NCI-H128 (cell line): ENCODE measurements around the gene IL9.
"Not testable (repeated sequence)": the region's sequence is repeated elsewhere in the genome, so short reads cannot be mapped to it uniquely, and the experiment has no call there.

Source experiments
- DNase-seq: peaks from one replicate; lab custom pipeline; 2025; ENCODE audit not compliant: unreplicated experiment; lab: John Stamatoyannopoulos, UW

Gene IL9

DNA sequence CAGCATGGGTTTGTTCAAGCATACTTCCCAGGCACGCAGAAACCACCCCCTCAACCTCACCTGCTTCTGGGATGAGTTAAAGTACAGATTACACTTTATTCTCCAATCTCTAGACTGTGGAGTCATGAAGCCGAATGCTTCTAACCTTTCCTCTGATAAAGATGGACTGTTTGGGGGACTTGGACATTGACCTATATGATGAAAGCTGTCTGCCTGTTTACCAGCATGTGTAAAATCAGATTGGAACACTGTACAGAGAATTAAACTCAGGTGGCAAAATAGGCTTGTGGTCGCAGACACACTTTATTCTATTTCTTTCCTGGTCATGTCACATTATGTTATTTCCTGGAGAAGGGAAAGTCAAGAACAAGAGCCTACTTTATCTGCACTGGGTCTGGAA, 25.7 kb downstream of the IL9 start:
- no peak for DNase-seq

DNA sequence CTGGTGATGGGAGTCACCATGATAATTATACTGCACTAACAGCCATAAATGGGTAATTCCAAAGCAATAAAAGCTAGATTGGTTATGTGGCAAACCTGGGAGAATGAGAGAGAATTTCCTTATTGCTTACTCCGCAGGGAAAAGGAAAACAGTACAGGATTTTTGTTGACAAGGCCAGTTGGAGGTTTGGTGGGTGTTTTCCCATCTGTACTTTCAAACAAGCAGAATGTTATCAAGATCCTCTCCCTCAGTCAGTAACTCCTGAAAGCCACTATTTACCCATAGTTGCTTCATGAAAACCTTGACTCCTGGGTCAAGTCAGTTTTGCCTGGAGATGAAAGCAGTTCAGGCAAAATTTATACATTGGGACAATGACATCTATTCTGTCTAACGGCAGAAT, 26.4 kb downstream of the IL9 start:
- DNase-seq, result no peak

DNA sequence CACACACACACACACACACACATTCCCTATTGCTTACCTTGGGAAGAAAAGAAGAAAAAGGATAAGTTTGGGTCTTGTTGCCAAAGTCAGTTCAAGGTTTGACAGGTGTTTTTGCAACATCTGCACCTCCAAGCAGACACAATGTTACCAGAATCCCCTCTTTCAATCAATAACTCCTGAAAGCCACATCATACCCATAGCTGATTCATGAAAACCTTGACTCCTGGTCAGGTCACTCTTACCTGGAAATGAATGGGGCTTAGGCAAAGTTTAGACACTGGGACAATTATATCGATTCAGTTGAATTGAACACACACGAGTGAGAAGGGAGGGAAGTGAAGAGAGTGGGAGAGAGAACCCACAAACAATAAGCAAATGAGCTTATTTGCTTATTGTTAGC, 27.0 kb downstream of the IL9 start:
- no peak for DNase-seq

DNA sequence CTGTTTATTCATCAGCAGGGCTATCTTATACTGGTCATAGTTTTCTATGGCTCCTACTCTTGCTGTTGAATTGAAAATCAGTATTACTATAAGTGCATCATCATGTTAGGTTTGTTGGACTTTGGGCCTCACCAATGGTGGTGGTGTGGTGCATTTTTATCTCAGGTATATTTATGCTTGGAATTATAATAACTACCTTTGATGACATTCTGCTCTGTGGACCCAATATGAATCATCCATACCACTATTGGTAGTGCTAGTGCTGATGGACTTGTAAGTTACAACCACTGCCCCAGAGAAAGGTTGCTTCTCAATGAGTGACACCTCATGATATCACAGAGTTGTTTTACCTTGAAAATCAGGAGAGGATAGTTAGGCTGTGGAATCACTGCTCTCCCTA, 28.0 kb downstream of the IL9 start:
- DNase-seq, result no peak

DNA sequence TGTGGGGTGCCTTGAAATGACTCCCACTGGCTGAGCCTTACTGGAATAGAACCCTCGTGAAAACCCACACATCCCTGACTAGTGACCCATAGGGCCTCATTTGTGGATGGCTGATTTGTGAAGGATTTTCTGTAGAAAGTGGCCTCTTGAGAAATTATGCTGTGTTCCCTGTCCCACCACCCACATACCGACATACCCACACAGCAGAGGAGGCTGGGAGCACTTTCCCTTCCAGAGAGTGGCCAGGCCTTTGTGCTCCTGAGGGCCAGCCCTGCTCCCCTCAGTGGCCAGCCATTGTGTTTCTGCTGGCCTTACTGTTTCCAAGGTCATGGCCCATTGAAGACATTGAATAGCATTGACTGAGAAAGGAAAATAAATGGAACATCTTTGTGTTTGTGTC, 29.6 kb downstream of the IL9 start:
- DNase-seq, result no peak

DNA sequence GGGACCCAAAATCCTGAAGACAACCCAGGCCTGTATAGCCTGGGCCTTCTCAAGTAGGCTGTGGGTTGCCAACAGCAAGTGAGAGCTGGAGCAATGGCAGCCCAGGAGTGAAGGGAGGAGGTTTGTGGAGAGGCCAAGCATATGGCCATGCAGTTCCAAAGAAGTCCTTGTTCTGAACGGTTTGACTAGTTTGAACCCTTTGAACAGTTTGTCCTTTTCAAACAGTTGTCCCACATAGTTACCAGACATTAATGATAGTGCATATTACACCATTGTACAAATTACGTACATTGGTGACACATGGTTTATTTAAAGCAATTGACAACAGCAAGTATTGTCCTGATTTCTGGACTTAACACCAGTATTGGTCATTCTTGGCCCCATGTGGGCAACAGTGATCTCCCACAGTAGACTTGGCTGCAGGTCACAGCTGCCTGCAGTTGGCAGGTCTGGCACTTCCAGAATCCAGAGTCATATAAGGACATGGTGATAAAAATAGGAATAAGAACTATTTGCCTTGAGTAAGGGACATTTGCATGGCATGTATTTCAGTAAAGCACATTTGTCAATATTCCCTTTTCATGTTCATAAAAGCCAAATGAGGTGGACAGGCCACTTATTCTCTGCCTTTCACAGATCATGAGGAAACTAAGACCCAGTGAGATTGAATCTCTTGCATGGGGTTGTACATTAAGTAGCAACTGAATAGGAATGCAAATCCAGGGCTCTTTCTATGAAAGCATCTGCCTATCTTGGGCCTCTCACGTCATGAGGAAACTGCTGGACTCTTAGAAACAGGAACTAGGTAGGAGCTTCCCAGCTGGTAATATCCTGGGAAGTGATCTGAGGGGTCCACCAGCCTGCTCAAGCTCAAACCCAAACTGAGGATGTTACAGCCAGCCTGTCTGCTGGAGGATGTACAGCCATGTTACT, 30.9 kb downstream of the IL9 start:
- DNase-seq, result no peak

DNA sequence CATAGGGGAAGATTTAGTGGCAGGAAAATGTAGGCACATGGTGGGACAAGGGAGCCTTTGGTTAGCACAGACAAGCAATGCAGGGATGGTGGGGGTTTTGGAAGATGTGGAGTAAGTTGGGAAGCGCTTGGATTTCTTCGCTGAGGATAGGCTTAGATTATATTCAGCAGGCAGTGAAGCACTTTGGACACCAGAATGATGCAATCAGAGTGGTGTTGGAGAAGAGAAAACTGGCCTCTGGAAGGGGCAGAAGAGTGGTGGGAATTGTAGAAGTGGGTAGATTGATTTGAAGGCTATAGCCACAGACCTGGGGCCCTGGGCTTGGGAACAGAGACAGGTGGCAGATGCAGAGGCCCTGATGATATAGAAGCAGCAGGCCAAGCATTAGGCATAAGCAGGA, 32.9 kb downstream of the IL9 start:
- DNase-seq, result no peak

DNA sequence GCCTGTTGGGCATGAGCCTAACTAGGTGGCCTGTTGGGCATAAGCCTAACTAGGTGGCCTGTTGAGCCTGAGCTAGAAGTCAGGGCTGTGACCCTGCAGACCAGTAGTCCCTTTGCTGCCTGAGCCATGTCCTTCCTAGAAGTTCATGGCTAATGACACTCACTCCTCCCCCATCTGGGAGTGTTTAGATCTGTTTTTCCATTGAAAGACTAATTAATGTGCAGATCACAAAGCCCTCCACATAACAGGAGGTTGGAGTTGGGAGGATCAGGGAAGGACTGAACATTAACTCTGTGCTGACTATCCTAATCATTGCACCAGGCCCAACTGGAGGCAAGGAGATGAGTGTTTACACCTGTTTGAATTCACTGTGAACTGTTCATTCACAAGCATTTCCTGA, 33.6 kb downstream of the IL9 start:
- no peak for DNase-seq

DNA sequence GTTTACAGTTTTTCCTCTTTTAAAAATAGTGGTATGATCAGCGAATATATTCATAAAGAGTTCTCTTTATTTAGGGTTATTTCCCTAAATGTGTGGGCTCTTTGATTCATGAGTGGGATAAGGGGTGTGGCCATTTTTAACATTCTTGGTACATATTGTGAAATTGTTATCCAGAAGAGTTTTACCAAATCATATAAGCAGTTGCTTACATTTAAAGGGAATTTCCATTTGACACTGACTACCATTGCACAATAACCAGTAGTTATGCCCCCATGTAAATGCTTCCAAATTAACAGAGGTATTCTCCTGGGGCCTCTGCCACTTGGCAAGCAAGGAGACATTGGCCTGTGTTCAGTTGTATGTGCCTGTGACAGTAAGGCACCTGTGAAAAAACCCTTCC, 34.0 kb downstream of the IL9 start:
- no peak for DNase-seq

DNA sequence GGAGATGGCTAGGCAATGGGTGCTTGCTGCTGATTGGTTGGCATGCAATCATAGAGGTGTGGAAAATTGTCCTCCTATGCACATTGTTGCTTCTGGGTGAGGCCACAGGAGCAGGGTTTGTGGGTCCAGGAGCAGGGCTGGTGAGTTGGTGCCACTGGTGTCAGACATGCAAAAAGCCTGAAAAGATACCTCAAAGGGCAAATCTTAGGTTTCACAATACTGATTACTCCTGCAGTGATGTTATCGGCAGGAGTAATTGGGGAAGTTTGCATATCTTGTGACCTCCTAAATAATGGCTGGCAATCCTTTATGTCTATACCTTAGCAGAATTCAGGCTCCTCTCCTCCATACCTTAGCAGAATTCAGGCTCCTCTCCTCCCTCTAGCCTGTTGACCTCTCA, 36.0 kb downstream of the IL9 start:
- DNase-seq, result no peak

DNA sequence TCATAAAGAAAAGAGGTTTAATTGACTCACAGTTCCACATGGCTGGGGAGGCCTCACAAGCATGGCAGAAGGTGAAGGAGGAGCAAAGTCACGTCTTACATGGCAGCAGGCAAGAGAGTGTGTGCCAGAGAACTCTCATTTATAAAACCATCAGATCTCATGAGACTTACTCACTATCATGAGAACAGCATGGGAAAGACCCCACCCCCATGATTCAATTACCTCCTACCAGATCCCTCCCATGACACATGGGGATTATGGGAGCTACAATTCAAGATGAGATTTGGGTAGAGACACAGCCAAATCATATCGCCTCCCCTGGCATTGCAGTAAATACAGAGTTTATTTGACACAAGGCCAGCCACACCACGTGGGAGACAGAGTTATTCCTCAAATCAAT, 36.5 kb downstream of the IL9 start:
- not testable (repeated sequence) for DNase-seq

DNA sequence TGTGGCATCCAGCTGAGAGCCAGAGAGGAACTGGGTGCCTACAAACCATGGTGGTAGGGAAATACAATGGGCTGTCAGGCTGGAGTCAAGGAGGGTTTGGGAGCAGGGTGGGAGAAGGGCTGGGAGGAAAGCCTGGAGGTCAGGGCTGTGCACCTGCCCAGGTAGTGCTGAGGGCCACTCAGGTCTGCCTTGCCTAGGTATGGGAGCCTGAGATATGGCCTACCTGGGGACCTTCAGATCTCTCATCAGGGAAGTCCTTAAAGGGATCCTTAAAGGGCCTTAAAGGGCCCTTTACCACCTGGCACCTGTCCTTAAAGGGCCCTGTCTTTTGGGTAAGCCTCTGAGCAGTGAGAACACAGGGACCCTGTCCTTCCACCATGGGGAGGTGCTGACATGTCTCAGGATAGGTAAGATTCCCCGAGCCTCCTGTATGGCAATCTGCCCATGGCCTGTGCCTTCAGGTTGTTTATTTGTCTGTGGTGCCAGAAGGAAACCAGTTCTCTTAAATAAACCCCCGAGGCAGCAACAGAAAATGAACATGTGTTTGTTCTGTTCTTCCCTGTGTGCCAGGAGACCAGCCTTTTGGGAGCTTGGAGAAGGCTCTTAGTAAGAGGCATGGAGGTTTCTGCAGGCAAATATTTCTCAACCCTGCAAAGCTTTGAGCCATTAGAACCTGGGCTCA, 37.9 kb downstream of the IL9 start:
- DNase-seq, result no peak

DNA sequence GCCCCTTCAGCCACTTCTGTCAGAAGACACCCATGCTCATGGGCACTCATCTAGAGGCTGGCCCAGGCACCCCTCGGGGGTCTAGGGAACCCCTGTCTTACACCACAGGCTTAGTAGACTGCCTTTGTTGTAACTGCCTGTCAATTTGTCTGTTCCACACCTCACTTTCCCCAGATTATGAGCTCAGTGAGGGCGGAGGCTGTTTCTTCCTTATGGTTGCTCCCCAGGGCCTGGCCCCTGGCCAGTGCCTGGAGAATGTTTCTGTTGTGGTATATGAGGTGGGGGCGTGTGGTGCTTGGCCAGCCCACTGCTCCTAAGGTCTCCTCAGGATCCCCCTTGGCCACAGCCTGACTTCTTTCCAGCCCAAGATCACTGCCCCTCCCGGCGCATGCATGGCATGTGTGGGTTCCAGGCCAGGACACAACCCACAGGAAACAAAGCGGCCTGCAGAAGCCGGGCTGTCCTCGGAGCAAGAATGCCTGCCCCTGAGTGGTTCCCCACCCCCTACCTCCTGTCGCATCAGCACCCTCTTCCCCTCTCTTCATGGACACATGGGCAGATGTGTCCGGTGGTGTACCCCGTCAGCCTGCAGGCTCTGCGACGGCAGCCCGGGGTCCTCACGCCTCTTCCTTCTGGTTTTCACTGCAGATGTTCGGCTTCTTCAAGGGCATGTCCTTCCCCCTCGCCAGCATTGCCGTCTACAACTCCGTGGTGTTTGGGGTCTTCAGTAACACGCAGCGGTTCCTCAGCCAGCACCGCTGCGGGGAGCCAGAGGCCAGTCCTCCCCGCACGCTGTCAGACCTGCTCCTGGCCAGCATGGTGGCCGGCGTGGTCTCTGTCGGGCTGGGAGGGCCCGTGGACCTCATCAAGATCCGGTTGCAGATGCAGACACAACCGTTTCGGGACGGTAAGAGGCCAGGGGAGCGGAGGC, 43.5 kb downstream of the IL9 start:
- DNase-seq, result no peak

DNA sequence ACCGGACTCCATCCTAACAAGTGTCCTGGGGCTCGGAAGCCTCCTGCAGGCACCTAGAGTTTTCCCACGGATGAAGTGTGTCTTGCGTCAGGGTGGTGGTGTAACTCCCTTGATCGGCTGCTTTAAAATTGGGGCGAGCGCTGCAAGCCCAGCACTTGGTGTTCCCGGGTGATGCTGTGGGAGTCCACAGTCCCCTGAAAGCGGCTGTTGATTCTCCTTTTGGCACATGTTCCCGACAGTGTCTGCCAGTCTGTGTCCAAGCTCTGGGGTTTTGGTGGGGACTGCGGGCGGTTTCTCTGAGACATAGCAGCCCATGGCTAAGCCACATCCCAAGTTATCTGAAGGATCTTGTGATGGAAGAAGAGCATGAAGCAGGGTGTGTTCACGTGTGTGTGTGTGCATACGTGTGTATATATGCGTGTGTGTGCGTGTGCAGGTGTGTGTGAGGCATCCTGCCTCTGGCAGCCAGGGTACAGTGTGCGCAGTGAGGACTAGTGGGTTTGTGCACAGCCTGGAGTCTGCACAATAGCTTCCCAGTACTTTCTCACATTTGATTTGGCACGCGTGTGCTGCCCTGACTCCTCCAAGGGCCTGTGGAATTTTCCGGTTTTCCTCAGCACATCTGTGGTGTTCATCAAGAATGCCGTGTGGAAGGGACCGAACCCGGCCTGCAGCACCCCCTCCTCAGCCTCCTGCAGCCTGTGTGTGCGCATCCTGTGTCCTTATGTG, 44.3 kb downstream of the IL9 start:
- no peak for DNase-seq

DNA sequence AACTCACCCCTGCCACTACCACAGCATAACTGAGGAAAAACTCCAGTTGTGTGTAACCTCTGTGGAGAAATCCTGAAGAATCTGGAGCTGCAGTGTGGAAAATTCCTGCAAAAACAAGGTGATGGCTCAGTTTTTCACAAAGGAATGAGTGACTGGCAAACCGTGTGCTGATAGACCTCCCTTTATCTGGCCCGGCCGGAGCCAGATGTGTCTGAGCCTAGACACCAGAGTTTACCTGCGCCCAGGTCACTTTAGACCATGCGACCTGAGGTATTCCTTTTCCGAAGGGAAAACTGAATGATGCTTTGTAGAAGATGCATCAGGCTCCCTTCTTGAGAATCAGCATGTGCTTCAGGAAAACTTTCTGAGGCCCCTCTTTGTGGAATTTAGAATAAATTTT, 45.0 kb downstream of the IL9 start:
- DNase-seq, result no peak

DNA sequence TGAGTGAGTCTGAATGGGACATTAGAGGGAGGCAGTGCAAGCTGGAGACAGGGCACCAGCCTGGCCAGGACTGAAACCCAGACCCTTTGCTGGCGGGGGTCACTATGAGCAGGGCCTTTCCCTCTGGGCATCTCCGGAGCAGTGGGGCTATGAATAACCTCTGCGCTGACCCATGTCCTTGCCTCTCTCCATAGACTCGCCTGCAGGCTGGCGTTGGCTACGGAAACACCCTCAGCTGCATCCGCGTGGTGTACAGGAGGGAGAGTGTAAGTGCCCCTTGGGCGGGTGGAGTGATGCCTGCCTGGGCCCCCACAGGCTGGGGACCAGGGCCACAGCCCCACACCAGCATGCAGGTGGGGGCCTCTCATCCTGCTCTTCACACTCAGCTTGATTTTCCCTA, 45.4 kb downstream of the IL9 start:
- DNase-seq, result no peak

DNA sequence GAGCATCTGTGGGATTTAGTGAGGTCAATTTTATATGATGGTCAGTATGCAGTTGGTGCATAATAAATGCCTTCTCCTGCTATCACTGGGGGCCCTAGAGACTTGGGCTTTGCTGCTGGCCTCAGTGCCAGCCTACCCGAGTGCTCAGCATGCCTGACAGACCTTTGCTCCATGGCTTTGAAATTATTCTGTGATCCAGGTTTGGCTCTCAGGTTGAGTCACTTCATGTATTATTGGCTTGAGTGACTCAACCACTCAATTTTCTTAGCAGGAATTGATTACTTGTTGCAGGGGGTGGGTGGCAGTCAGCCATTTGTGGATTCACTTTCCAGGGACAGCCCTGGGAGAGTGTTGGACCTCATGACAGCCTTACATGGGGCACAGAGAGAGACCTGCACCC, 47.7 kb downstream of the IL9 start:
- no peak for DNase-seq

DNA sequence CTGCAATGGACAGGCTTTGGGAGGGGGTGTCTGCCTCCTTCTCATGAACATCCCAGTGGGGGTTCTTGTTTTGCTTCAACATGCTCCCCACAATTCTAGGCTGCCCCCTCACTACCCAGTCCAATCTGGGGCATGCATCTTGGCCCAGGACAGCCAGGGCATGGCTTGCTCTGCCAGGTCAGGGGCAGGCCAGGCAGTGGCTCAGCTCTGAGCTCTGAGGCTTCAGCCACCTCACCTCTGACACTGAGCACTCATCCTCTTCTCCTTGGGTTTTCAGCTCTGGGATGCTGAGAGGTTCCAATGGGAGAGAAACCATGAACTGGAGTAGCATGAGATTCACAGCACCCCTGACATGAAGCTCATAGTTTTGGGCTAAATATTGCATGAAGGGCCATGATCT, 49.3 kb downstream of the IL9 start:
- DNase-seq, result no peak

DNA sequence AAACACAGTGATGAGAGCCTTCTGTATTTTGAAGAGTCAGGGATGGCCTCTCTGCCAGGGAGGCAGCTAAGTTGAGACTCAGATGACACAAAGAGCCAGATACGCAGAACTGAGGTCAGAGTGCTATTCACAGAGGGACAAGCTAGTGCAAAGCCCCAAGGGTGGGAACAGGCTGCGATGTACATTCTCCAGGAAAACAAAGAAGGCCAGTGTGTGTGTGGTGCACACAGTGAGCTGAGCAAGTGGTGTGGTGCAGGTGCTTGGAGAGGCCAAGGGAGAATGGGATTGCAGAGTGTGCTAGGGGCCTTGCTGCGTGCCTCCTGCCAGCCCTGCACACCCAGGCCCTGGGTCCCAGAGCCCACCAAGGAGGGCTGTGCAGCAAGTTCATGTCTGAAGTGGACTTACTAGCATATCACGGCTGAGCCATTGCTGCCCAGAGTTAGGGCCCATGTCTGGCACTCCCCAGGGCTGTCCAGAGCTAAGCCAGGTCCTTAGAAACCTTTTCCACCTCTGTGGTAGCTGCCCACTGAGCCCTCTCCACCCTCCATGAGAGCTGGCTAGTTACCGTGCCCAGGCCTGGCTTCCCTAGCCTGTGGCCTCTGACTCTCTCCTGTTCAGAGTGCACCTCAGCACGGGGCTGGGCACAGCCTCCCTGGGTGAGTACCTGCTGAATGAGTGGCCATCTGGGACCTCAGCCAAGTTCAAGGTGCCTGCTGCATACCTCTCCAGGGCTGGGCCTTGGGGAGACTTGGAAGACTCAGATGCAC, 51.9 kb downstream of the IL9 start:
- no peak for DNase-seq

DNA sequence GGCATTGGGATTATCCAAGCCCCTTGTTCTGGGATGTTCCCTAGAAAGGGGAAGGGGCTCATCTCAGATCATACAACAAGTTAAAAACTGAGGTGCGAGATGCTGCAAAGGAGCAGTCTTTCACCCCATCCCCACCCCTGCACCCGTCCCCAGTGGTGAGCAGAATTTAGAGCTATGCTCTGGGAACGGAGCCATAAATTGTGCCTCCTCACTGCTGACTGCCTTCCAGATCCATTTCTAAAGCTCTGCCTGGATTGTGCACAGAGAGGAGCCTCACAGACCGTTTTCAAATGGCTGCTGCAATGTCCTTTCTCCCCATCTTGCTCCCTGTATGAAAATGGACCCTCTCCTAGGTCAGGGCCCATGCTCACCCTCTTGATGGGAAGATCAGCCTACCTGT, 52.9 kb downstream of the IL9 start:
- no peak for DNase-seq
